OCI-LY1 (cell line): Measurements from ENCODE around the gene PDE4D.

ENCODE experiments used
- CTCF ChIP-seq: fragments of 200-600 bp; sonication (generic), shearing (Covaris generic); IDR thresholded peaks from 2 replicates; pipeline ENCODE4 v1.5.1; 2017; ENCODE audit warnings: mild to moderate bottlenecking, antibody characterized with exemption, low read length, moderate library complexity, mixed read lengths
- EZH2 ChIP-seq: fragments of 200-600 bp; sonication (generic), shearing (Covaris generic); IDR thresholded peaks from 2 replicates; pipeline ENCODE4 v1.8.0; 2017; ENCODE audit warnings: borderline replicate concordance, mixed run types, mild to moderate bottlenecking, antibody characterized with exemption, low read length, moderate library complexity, mixed read lengths

- TF ChIP-seq CTCF, result no peak
- TF ChIP-seq EZH2, result no peak
These were observed 116.5 kb downstream of the PDE4D start for GRCh38 chr5:59777028-59777427.
